HG03060 (cell line): Measurements from ENCODE around the gene FAM151A.

Experiments used
- ATAC-seq: cut with Tn5 transposase; IDR thresholded peaks from one replicate; pipeline ENCODE4 v1.9.1; 2021; ENCODE audit warnings: low read depth, moderate number of reproducible peaks; ENCODE audit not compliant: unreplicated experiment

The FAM151A gene

DNA sequence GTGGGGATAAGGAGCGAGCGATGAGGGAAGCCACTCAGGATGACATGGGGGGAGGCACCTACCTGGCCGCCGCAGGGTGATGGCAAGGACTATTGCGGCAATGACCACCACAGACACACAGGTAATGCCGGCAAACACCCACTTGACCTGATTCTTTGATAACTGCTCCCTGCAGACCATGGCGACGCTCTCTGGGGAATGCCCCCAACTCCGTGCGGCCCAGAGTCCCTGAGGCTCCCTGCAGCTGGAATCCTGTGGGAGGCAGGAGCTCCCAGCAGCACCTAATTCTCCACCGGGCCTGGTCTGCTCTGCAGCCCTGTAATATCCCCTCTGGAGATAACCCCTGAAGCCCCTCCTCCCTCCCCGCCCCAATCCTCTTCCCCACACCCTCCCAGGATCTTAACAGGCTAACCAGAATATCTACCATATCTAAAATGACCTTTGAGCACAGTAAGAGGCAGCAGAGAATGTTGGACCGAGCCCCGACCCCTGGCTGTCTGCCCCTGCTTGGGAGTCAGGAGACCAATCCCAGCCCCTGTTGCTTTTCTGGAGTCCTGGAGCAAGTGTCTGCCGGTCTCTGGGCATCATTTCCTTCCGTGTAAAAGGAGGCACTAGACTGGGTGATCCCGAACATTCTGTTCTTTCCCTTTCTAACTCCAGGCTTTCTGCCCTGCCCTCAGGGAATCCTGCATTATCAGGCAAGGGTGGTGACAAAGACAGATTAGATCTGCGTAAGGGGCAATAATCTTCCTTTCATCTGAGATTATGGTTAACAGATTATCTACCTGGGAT is at the start of gene FAM151A:
TSS of gene FAM151A (minus strand) at position 310 of the 792 bp plus-strand sequence. CDS start at position 180, 130 bp downstream.
- no peak for ATAC-seq

DNA sequence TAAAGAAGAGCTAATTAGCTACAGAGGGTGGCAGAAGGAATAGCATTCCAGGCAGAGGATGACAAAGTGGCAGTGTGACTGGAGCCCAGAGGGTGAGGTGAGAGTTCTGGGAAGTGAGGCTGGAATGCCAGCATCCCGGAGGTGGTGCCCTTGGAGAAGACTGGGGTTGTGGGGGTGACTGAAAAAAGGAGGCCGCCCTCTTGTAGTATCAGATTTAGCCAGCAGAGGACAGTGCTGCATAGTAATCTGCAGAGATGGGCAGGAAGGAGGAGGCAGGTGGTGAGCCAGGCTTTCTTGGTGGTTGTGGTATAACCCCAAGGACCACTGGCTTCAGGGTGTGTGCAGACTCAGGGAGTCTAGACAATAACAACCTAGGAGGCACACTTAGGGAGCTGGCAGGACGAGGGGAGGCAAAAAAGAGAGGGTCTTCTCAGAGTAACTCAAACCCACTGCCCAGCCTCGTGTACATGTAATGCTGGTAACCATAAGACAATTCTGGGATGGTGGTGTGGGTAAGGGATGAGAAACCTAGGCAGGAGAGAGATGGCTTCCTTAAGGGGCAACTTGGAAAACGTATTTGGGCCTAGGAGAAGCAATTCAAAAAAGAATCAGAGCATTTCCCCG is 48.8 kb upstream of the FAM151A start:
- ATAC-seq = no peak

DNA sequence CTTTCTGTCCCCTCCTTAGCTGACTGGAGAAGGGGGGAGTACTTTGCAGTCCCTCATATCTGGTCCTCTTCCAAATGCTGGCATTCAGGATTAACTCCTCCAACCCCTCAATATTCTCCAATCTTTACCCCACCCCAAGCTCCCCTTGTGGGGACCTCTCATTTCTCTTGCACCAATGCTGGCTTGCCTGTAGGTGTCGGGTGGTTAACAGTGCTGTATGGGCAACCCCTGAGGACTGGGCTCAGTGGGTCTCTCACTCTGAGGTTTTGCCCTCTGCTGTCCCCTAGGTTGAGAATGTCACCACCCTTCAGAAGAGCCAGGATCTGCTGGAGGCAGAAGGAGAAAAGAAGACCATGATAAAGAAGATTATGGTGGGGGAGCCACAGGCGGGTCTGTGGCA is 45.2 kb upstream of the FAM151A start:
- ATAC-seq = no peak

DNA sequence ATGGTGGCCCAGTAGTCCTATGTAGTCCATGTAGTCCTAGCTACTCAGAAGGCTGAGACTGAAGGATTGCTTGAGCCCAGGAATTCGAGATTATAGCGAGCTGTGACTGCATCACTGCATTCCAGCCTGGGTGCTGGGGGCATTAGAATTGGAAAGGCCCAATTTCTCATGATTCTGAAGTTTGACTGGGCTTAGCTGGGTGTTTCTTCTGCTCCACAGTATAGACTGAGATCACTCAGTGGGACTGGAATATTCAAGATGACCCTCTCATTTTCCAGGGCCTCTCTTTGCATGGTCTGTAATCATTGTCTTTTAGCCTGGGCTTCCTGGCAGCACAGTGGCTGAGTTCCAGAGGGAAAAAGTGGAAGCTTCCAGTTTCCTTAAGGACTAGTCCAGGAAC is 44.5 kb upstream of the FAM151A start:
- no peak for ATAC-seq

DNA sequence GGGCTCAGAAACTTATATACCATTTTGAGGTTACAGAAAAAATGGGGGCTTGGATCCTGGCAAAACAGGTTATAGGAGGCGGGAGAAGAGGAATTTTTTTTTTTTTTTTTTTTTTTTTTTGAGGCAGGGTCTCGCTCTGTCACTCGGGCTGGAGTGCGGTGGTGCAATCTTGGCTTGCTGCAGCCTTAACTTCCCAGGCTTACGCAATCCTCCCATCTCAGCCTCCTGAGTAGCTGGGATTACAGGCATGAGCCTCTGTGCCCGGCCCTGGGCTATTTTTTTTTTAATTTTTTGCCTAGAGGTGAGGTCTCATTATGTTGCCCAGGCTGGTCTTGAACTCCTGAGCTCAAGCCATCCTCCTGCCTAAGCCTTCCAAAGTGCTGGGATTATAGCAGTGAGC is 43.0 kb upstream of the FAM151A start:
- ATAC-seq = no peak

DNA sequence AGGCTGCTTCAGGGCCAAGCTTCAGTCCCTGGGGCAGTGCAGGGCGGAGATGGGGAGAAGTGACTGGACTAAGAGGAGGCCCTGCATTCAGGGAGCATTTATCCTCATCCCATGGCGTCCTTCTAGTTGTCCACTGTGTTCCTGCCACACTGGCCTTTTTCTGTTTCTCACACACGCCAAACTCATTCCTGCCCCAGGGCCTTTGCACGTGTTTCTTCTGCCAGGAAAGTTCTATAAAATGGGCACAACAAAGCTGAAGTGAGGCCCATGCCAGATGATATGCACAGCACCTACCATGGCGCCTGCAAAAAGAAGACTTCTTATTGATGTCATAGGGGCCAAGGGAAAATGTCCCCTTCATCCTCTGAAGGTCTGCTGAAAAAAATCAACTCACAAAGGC is 42.5 kb upstream of the FAM151A start:
- no peak for ATAC-seq

DNA sequence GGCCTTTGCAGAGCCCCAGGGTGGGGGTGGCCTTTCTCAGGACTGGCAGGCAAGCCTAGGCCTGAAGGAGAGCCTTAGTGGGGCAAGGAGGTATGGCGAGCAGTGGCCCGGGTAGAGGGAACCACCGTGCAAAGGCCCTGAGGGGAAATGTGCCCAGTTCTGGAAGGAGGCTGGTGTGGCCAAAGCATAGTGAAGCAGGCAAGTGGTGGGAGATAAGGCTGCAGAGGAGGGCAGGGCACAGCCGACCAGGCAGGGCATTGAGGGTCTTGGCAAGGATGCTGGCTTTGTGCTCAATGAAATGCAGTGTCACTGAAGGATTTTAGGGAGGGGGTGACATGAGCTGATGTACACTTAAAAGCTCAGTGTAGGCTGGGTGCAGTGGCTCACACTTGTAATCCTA is 41.0 kb upstream of the FAM151A start:
- no peak for ATAC-seq

DNA sequence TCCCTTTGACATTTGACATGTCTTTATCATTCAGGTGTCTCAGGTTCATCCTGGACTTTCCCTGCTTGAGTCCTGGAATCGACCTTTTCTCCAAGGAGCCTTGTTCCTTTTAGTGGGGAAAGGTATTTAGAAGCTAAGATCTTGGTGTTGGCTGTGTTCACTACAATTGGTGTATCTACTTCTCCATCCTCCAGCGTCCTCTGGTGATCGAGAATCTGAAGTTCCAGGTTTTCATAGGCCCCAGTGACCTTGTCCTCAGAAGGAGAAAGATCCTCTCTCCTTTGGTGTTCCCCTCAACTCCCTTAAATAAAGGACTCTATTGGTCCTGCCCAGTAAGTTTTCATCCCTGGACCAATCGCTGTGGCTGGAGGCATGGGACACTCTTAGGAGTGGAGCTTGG is 40.4 kb upstream of the FAM151A start:
- ATAC-seq = no peak

DNA sequence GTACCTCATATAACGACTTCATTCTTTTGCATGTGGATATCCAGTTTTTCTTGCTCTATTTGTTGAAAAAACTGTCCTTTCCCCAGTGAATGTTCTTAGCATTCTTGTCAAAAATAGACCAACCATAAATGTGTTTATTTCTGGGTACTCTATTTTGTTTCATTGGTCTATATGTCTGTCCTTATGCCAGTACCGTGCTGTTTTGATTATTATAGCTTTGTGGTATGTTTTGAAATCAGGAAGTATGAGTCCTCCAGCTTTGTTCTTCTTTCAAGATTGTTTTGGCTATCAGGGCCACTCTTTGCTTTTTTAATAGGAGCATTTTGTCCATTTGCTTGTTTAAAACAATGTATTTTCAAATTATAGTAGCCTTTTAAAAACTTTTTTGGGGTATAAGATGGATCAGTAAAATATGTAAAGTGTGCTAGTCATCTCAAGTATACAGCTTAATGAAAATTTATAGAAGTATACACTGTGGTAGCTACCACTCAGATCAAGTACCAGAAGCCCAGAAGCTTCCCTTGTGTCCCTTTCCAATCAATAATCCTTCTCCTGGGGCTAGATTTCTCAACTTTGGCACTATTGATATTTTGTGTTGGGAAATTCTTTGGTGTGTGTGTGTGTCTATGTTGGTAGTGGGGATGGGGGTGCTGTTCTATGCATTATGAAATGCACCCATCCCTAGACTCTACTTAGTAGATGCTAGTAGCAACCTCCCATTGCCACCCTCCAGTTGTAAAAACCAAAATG is 35.0 kb upstream of the FAM151A start:
- no peak for ATAC-seq

DNA sequence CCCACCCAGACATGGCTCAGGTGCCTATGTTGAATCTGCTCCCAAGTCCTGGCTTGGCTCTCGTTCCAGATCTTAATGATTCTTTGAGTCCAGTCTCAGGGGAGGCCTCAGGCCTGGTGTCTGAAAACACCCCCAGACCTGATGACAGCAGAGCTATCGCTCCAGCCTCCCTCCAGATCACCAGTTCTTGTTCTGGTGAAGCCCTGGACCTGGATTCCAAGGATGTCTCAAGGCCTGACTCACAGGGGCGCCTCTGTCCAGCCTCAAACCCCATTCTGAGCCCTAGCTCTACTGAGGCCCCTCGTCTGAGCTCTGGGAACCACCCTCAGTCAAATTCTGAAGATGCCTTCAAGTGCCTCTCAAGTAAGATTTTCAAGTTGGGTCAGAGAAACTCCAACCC is 29.7 kb upstream of the FAM151A start:
- no peak for ATAC-seq

DNA sequence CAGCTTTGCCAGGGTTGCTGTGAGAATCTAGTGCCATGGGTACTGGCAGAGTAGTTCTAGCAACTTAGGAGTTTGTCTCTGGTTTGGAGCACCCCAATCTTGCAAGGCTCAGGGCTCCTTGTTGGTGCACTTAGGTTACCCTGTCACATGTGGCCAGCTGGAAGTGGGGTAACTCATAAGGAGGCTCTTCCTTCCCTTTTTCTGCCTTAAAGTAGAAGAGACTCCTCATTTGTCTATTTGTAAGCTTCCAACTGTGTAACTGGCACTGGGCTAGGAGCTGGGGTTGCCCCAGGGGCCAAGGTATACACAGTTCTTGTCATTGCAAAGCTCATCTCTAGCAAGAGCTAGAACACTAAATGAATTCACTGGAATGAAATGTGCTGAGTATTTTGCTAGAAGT is 28.8 kb upstream of the FAM151A start:
- no peak for ATAC-seq

DNA sequence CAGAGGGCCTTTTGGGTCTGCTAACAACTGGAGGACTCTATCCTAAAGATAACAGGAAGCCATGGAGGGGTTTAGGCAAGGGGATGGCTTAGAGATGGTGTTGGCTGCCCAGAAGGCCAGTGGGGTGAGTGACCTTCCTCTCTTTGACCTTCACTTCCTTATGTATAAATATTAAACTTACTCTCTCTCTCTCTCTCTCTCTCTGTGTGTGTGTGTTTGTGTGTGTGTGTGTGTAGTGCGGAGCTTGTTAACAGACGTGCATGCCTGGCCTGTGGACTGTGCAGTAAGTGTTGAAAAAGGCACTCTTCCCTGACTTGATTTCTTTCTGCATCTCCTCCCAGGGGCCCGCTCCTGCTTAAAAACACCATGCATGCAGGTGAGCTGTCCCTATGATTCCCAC is 28.3 kb upstream of the FAM151A start:
- no peak for ATAC-seq

DNA sequence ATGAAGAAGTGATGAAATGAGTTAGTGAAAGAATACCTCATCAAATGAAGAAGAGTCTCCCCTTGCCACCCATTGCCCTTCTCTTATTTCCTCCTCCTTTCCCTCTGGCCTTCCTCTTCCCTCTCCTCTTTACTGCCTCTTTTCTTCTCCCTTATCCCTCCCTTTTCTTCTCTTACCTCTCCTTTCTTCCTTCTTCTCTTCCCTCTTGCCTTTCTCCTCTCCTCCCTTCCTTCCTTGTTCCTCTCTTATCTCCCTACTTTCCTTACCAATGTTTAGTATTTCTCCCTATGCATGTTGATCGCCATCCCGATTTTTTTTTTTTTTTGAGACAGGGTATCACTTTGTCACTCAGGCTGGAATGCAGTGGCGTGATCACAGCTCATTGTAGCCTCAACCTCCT is 27.1 kb upstream of the FAM151A start:
- no peak for ATAC-seq

DNA sequence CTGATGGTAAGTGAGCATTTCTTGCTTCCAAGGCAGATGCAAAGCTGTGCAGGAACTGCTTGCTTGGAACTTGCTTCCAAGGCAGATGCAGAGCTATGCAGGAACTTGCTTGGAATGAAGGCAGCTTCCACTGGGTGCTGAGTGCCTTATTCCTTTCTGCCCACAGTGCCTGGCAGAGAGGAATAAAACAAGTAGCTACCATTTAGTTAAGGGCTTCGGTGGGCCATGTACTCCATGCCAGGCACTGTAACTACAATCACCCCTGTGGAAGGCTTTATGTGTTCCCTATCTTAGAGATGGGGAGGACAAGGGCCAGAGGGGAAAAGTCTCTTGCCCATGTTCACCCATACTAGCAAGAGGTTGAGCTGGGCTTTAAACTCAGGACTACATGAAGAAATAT is 26.6 kb upstream of the FAM151A start:
- no peak for ATAC-seq

DNA sequence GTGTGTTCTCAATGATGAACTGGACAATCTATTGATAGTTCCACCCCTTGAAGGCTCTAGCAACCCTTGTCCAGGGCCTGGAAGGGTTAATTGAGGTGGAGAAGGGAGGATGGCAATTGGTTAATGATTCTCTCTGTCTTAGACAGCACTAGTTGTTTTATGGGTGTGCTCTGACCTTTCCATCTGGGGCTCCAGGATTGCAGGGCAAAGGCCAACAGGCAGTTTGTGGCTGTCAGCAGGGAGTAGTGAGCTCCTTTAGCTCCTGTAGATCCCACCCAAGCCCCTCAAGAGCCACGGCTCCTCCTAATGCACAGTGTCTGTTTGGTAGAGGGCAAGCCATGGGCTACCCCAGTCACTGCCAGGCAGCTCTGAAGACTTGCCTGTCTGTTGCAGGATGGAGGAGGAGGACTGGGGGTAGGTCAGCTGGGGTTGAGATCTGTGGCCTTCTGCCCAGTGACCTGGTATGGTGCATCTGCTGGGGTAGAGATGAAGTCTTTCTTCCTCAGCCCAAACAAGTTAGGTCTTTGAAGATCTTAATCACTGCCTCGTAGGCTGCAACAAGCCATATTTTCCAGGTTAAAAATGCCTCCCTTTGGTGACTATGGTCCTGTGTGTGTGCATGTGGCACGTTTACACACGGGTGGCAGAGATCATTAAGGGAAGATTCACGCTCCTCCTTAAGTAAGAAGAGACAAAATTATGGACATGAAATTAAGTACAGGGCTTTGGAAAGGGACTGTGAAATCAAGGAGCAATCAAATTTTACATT is 26.0 kb upstream of the FAM151A start:
- no peak for ATAC-seq

DNA sequence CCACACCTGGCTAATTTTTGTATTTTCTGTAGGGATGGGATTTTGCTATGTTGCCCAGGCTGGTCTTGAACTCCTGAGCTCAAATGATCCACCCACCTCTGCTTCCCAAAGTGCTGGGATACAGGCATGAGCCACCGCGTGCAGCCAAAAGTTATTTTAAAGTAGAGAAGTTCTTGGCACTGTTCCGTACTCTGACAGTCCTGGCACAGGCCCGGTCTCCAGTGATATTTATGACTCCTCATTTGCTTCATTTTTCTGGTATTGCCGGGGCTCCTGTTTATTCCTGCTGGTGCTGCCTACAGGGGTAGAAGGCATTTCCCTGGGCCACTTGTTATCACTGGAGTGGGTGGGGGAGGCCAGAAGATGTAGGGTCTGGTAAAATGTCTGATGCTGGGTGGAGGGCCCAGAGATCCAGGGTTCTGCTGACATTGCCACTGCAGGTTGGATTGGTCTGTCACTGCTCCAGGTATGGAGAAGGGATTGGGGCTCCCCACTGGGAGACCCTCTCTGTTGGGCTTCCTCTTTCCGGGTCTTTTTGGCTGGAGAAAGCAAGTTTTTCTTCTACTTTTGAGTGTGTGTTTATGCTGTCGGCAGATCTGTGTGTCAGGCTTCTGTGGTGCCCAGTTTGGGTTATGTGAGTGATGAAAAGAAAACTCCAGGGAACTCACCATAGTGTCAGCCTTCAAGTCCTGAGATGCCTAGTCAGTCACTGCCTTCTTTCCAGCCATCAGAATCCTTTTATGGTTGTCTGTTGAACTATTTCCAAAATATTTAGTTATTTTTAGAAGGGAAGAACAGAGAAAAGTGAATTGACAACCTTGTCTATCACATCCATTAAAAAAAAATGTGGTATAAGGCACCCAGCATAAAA is 22.7 kb upstream of the FAM151A start:
- no peak for ATAC-seq

DNA sequence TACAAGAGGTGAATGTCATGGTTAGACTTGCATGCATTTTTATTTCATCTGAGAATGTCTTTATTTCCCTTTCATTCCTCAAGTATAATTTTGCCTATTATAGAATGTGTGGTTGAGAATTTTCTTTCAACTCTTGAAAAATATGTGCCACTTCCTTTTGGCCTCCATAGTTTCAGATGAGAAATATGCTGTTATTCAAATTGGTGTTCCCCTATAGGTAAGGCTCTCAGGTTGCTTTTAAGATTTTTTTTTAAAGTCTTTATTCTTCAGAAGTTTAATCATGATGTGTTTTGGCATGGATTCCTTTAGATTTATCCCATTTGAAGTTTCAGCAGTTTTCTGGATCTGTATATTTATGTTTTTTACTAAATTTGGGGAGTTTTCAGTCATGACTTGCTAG is 20.4 kb upstream of the FAM151A start:
- no peak for ATAC-seq

DNA sequence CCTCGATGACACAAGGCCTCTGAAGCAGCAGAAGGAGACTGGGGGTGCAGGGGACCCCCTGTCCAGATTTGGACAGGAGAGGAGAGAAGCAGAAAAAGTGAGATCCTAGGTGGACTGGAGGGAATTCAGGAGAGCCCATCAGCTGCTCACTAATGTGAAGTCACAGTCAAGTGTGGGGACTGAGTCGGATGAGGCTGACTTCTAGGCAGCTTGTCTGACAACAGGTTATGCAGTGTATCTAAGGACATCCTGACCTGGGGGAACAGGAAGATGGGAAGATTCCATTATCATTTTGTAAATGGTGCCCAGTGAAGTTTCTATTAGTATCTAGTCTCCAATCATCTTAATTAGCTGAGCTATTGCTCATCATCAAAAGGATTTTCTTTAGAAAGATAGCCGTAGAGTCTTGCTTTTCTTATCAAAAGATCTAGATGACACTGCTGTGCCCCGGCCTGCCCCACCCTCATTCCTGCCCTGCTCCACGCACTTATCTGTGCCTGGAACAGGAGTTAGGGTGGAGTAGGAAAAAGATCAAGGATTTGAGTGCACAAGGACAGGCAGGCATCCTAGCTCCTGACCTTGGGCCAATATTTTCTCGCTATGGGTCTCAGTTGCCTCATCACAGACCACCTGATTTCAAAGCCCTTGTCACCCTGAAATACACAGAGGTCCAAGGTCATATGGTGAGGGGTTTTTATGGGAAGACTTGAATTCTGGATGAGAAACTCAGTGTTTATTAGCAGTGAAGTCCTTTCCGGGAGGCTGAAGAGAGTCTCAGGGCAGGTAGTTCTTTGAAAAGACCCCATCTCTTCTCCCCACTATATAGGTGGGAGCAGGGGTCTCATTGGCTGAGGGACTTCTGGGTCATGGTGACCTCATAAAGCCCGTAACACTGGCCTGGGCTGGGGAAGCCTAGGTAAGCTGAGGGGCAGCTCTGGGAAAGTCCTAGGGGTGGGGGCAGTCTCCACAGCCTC is 17.8 kb upstream of the FAM151A start, which contains the start of gene MROH7:
TSS of gene MROH7 (plus strand) at position 924 of the 974 bp plus-strand sequence. CDS start 11,141 bp downstream, outside the sequence.
- no peak for ATAC-seq

DNA sequence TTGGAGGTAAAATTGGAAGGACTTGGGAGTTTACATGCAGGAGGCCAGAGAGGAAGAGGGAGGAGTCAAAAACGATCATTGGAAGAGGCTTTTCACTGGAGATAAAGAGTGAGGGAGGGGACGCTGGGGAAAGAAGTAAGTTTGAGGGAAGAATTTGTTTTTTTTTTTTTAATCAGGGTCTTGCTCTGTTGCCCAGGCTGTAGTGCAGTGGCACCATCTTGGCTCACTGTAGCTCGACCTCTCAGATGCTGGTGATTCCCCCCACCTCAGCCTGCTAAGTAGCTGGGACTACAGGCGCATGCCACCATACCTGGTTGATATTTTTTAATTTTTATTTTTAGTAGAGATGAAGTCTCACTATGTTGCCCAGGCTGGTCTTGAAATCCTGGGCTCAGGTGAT is 17.0 kb upstream of the FAM151A start:
- ATAC-seq = no peak
